NCI-H82 treated with DMSO at 0.1 percent for 48 hours (cell line): ENCODE measurements around the gene PKD1L1.
"Not testable (repeated sequence)": the region's sequence is repeated elsewhere in the genome, so short reads cannot be mapped to it uniquely, and the experiment has no call there.

Experiments used
- DNase-seq: peaks from one replicate; lab custom pipeline; 2025; ENCODE audit not compliant: unreplicated experiment; lab: John Stamatoyannopoulos, UW

Gene PKD1L1

DNA sequence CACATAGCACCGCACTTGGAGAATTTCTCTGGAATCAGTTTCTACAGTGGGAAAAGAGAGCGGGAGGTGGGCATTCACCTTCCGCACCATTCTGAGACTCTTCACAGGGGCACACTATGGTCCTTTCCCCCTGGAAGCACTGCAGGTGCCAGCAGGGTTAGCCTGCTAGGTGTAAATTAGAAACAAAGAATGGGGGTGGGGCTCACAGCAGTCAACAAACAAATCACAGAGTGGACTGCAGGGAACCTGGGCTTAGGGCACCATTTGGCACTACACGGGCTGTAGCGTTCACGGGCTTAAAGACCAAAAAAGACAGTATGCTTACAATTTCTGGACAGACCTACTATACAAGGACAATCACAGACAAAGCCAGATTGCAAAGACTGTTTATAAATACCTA is 8.0 kb upstream of the PKD1L1 start:
- no peak for DNase-seq

DNA sequence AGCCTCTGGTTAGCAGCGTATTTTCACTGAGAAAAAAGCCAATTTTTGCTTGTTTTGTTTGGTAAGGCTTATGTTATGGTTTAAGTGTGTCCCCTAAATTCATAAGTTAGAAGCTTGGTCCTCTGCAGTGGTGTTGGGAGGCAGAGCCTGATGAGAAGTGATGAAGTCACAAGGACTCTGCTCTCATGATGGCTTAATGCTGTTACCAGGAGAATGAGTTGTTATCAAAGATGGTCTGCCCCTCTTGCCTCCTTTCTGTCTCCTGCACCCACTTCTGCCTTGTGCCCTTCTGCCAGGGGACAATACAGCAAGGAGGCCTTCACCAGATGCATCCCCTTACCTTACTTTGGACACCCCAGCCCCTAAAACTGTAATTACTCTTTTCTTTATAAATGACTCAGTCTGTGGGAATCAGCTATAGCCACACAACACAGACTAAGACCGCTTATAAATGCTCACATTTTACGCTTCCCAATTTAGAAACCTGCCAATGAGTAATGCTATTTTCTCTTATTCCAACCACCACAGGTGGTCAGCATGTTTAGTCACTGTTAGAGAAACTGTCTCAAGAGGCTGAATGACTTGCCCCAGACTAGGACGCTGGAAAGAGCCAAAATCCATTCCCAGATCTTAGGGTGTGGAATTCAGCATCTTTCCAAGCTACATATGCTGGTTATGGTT is 6.1 kb upstream of the PKD1L1 start:
- DNase-seq, result no peak

DNA sequence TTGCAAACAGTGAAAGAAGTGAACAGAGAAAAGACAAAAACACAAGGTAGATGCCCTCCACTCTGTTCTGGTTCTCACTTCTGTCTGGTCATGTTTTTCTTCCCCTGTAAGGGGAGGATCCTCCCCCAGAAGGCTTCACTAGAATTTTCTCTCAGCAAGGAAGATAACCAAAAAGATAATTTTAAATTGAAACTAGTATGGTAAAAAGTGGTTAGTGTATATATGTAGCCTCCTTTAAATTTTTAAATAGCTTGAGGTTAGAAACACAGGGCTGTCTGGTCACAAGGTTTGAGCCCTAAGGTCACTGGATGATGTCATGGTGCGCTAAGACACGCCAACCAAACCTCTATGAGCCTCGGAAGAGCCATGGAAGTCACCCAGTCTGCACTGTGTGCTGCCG is 5.6 kb upstream of the PKD1L1 start:
- no peak for DNase-seq

DNA sequence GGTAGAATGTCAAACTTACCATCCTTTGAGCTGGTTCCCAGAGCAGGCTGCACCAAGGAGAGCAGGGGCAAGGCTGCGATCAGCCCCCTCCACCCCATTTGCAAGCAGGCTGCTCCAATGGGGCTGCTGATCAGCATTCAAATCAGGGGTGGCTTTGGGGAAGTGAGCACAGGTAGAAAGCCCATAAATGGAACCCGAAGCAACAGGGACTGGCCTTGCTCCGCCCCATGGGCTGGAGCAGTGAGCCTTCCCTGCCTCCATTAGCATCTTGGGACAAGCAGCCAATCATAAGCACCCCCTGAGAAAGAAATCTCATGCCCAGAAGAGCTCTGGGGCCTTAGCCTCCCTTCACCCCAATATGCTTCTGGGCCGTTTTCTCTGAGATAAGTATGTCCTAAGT is 4.0 kb upstream of the PKD1L1 start:
- DNase-seq, result no peak

DNA sequence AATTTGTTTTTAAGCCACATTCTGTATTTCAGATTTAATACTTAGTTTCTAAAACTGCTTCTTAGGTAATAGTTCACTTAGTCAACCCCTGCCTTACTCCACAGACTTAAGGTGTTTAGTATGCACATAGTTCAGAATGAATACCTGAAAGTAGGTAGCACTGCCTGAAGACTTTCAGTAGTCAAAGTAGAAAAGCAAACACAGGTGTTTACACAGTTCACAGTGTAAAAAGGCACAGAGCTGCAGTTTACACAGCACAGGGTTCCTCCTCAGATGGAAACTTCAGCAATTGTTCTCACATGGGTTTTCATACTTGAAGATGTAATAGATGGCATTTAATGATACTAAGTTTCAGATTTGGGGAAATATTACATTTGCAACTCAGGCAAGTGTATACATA is 3.1 kb upstream of the PKD1L1 start:
- DNase-seq, result no peak

DNA sequence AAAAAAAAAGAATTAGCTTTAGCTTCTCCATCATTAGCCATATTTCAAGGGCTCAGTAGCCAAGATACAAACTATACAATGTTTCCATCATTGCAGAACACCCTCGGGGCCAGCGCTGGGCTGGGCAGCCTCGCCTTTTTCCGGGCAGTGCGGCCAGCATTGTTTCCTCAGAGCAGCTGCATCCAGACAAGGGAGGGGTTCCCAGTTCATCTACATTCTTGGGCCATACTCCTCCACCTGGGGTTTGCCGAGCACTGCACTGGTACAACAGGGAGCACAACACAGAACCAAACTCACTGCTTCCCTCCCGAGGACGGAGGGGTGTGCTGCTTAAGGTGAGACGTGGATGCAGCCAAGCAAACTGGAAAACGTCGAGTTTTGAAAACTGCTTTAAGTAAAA is 2.4 kb upstream of the PKD1L1 start:
- DNase-seq, result no peak

DNA sequence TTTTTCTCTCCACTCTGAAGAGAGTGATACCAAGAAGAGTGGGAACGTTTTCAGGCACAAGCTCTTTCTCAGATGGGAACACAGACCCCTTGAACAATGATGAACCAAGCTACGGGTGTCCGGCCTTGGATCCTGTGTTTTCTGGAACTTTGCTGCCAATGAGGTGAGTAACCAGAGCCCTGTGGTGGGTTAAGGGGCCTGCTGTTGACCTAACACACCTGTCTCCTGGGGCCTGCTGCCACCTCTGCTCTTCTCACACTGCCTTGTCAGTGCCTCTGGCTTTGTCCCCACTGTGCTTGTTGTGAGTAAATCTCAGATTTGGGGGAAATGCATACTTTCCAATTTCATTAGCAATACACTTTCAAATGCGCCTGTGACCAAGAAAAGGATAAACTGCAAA is 1.4 kb upstream of the PKD1L1 start:
- no peak for DNase-seq

DNA sequence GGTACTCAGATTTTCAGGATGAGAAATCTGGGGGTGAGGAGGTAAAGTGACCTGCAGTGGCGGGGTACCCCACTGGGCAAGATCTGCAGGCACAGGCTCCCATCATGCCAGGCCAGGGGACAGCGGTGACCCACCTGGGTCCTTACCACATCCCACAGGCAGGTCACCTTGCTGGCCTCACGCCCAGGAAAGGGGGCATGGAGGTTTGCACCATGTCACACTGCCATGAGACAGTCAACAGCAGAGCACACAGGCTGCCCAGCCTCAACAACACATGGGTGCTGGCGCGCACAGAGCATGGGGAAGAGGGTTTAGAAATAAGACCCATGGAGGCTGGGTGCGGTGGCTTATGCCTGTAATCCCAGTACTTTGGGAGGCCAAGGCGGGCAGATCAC is 914 bp downstream of the PKD1L1 start:
- DNase-seq, result no peak

DNA sequence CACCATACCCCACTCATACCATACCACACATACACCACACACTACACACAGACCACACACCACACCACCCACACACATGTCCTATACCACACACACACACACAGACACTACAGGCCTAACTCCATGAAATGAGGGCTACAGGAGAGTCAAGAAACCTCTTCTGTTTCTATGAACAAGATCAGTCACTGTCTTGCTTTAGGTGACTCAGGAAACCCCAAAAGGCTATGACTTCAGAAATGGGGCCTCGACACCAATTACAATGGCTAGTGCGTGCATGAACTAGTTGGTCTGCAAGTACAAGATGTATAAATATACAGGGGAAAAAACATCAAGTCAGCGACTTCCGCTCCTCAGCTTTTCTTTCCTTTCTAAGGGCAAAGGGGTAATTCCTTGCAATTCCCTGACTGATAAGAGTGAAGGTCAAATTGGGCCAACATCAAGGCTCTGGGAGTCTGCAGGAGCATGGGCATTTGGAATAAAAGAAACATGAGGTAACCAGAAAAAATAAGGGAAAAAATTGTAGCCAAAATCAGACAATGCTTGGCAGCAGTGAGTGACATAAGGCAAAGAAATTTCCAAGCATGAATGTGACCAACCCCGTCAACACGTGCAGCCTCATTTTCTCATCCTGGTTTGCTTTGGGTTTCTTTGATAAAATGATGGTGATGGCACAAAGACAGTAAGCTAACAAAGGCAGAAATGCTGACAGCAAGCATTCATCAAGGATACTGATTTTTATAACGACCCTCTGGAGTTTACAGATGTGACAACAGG is 1.5 kb downstream of the PKD1L1 start:
- no peak for DNase-seq

DNA sequence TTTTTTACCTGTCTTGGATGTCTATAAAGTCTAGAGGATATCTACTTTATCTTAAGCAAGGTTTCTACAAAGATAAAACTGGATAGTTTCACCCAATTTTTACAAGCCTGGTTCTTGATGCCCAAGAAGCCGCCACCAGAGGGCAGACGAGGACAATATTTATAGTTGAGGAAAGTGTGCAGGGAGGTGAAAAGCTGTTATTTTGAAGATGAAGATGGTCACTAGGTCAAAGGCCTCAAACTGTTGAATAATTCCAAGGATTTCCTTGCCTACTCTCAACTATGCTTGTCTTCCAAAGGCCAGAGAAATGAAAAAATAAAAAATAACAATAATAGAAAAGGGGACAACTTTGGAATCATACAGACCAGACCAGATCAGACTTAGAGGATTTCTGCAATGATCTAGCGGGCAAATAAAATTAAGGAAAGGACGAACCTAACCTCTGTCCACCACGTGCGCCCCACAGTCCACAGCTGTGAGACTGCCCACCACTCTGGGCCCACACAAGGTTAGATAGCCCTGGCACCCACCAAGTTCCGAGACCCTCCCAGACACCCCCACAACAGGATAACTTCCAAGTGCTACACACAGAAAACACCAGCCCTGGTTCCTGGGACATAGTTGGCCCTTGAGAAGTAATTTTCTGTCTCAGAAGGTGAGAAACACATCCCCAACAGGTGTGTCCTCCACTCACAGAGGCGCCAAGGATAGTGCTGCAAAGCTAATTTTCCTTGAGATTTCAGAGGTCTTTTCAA is 2.8 kb downstream of the PKD1L1 start:
- DNase-seq, result no peak

DNA sequence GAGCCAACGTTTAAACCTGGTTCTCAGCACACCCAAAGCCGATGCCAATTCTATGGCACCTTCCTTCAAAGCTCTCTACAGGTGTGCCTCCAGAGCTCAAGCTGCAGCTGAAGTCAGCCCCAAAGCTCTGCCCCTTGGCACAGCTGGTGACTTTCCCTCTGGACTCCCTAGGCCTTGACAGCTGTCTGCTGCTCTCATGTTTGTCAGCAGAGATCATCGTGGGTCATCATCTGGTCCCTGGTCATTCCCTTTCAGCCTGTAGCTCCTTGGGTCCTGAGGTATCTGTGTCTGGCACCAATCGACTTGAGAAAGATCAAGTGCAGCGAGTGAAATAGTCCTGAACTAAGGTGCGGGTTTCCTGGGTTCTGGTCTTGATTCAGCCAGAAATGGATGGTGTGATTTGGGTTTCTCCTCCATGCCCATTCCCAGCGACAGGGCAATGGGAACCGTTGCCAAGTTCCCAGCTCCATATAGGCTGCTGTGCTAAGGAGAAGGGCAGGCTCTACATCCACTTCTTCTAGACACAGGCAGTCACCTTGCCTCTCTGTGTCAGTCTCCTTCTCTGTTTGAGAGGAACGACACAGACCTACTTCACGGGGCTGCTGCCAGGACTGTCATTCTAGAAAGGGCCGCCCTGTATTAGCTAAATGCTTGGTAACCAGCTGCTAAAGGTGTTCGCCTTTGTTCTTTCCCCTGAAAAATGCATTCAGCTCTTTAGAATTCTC is 3.6 kb downstream of the PKD1L1 start:
- DNase-seq, result no peak

DNA sequence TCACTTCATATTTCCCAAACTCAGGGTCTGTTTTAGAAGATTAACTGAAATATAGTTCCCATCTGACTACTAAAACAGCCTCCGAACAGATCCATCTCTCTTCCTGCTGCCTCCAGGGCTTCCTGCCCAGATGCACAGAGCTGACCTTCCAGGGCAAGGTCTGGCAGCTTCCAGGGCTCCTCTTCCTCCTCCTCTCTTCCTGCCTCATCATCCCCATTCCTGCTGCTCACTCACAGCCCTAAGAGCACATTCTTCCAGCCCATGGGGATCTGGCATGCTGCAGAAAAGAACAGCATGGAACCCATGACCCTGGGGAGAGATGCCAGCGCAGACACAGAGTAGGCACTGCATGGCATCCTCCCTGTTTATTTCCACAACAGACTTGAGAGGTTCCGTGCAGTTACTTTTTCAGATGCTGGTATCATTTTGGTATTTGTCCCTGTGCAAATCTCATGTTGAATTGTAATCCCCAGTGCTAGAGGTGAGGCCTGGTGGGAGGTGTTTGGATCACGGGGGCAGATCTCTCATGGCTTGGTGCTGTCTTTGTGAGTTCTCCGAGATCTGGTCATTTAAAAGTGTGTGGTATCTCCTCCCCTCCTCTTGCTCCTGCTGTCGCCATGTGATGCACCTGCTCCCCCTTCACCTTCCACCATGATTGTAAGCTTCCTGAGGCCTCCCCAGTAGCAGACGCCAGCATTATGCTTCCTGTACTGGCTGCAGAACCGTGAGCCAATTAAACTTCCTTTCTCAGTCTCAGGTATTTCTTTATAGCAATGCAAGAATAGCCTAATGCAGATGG is 4.4 kb downstream of the PKD1L1 start:
- DNase-seq, result no peak

DNA sequence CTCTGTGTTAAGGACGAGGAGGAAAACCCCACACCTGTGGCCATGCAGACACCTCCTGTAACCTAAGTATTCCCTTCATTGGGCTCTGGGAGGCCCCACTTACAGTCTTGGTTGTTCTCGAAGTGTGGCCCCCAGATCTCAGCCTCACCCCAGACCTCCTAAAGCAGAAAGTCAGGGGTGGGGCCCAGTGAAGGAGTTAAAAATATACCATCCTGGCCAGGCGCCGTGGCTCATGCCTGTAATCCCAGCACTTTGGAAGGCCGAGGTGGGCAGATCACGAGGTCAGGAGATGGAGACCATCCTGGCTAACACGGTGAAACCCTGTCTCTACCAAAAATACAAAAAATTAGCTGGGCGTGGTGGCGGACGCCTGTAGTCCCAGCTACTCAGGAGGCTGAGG is 5.6 kb downstream of the PKD1L1 start:
- DNase-seq, result not testable (repeated sequence)

DNA sequence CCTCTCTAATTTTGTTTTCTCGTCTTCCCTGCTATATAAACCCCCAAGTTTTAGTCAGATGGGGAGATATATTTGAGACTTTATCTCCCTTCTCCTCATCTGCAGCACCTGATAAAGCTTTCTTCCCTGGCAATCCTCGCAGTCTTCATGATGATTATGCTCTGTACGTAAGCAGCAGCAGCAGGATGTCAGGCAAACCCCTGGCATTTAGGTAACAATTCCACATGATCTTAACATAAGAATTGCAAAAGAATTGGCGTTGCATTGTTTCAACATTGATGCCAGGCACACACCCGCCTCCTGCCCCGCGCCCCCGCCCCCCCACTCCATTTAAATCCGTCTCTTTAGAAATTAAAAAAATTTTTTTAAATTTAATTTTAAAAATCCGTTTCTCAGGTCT is 6.1 kb downstream of the PKD1L1 start:
- DNase-seq, result no peak

DNA sequence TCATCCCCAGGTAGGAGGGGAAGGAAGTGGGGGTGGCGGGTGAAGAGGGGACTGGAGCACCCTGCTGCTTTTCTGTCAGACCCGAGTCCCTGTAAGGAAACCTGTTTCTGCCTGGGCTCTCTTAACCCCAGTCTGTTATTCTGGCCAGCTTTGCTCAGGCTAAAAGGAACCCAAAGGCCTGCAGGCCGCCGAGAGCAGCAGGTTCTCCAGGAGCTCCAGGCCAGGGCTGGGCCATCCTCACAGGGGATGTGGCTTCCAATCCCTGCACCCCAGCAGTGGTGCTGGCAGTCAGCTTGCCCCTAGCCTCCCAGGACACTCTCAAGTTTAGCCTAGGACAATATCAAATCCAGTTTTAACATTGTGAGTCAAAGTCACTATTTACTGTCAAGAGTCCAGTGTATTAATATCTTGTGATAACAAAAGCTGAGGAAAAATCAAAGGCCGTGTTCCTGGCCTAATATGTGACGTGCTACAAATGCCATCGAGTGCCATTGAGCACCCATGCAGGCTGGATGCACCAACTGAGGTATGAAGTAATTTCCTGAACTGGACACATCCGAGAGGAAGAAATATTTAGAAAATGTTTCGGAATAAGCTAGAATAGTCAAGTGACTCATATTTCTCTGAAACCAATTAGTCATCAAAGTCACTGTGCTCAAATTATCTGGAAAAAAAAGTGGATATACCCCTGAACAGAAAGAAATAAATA is 7.0 kb downstream of the PKD1L1 start:
- DNase-seq, result no peak

DNA sequence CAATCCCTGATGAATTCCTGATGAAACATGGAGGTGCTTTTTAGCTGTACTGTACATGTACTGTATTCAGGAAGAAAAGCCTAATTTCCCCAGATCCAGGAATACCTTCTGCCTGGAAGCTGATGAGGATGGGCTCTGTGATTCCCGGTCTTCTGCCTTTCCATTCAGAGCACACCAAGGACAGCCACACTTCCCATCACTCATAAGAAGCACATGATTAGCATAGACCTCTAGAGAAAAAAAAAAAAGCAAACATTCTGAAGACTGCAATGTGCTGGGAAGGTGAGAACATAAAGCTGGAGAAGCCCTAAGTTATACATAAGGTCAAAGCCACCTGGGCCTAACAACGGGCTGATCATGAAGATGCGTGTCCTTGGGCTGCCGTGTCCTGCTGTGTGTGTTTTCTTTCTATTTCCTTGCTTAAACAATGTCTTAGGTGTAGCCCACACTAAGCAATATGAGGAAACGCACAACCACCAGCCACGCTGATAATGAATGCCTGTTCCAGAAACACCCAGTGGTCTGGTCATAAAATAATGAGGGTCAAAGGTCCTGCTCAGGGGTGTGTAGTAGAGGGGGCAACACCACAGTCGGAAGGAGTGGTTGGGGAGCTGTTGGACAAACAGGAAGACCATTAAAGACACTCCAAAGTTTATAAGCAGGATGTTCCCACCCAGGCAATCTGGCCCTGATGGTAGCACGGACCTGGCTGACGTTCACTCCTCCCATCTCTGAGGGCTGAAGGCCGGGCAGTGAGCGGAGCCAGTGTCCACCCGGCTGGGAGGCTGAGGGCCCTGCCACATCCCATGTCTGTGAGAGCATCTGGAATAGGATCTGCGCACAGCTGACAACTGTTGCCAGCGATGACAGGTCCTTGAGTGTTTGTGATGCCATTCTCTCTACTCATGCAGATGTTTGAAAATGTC is 7.9 kb downstream of the PKD1L1 start:
- no peak for DNase-seq

DNA sequence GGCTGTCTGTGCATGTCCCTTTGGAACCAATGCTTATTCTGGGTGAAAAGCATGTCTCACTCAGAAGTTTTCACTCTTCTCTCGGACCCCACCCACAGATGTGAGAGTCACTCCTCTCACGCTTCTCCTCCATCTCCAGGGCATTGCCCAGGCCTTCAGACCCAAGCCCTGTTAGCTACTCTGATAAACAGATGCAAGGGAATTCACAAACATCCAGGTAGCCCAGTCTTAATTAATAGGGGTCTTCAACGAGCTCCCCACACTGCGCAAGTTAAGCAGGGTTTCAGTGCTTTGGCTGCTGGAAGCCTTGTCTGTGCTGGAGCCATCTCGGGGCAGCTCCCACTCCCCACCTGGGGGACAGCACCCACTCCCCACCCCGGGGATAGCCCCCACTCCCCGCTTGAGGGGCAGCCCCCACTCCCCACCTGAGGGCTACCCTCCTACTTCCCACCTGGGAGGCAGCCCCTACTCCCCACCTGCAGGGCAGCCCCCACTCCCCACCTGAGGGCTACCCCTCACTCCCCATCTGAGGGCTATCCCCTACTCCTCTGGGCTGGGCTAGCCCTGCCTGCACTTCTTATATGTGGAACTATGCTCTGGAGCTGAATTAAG is 8.7 kb downstream of the PKD1L1 start:
- DNase-seq, result no peak

DNA sequence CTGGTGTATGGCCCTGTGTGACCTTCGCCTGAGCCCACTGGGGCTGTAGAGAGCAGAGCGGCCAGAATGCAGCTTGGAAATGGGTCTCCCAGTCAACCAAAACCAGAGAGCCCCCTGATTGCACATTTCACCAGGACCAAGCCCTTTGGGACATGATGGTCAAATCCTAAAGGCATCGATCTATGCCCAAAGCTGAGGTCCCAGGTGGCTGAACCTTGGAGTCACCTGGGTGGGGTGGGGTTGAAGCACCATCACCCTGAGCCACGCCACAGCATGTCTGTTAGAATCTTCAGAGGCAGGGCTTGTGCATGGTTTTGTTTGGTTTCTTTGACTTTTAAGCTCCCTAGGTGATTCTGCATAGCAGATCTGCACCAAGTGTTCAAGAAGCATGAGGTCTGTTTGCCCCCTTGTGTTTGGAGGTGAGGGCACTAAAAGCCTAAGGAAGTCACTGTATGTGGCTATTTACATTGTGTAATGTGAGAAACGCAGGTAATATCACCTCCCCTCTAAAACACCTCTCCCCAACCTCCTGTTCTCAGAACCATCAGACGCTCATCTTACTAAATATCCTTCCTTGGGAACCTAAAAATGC is 9.6 kb downstream of the PKD1L1 start:
- DNase-seq, result no peak
